Activated CD4-positive, alpha-beta memory T cell treated with anti-CD3 and anti-CD28 coated beads, Interleukin-2, amount 10 ng/mL, durations not matched to agents 7 days and 5 days (primary cell): ENCODE data around the gene FAM161A. TPM values are rescaled to one million over a fixed set of nuclear protein-coding genes. Genes with fewer than 3 reads are reported as not detected.
"Not testable (repeated sequence)": the region's sequence is repeated elsewhere in the genome, so short reads cannot be mapped to it uniquely, and the experiment has no call there.

Source experiments
- CTCF ChIA-PET: fragments of 350-600 bp; sonication (Branson Sonifier 250); formaldehyde crosslinking; loops from one replicate; lab custom pipeline; 2021; ENCODE audit warnings: antibody characterized with exemption, inconsistent platforms; lab: Charles Lee
- POLR2A ChIA-PET: fragments of 350-600 bp; sonication (Branson Sonifier 250); formaldehyde crosslinking; loops from one replicate; lab custom pipeline; 2021; ENCODE audit warnings: antibody characterized with exemption; lab: Charles Lee
- DNase-seq: peaks from one replicate; pipeline ENCODE4 v3.0.0-alpha.2; 2020
- H3K27ac Mint-ChIP-seq: one replicate; pipeline ENCODE4 v1.8.0; 2021; ENCODE audit warnings: mild to moderate bottlenecking, mixed read lengths
- H3K27me3 Mint-ChIP-seq: one replicate; pipeline ENCODE4 v1.8.0; 2021; ENCODE audit warnings: mixed read lengths
- H3K36me3 Mint-ChIP-seq: one replicate; pipeline ENCODE4 v1.8.0; 2021; ENCODE audit warnings: low read depth, mixed read lengths
- H3K4me1 Mint-ChIP-seq: one replicate; pipeline ENCODE4 v1.8.0; 2021; ENCODE audit warnings: mixed read lengths
- H3K4me3 Mint-ChIP-seq: one replicate; pipeline ENCODE4 v1.8.0; 2021; ENCODE audit warnings: mild to moderate bottlenecking, mixed read lengths
- H3K9me3 Mint-ChIP-seq: one replicate; pipeline ENCODE4 v1.8.0; 2021; ENCODE audit warnings: mixed read lengths
- total RNA-seq, 2 experiments: library from RNA; stranded (reverse); gene quantifications; one replicate each; pipeline ENCODE4 v1.2.3, GENCODE V29; 2021

The FAM161A gene
- total RNA-seq, 2 experiments from 2014 or later: 2.5 TPM

DNA sequence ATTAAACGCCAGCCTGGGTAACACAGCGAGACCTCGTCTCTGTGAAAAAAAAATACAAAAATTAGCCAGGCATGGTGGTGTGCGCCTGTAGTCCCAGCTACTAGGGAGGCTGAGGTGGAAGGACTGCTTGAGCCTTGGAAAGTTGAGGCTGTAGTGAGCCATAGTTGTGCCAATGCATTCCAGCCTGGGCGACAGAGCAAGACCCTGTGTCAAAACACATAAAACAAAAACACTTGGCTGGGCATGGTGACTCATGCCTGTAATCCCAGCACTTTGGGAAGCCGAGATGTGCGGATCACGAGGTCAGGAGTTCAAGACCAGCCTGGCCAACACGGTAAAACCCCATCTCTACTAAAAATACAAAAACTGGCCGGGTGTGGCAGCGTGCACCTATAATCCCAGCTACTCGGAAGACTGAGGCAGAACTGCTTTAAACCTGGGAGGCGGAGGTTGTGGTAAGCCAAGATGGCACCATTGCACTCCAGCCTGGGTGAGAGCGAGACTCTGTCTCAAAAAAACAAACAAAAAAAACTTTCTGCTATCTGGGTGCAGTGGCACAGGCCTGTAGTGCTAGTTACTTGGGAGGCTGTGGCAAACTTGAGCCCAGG lies 12.7 kb upstream of the FAM161A start:
- CTCF ChIA-PET, H3K4me3 Mint-ChIP-seq, H3K4me1 Mint-ChIP-seq, H3K27ac Mint-ChIP-seq, H3K27me3 Mint-ChIP-seq, H3K9me3 Mint-ChIP-seq, DNase-seq: not testable (repeated sequence)
- H3K36me3 Mint-ChIP-seq: peaks cover 62% of the 10 kb centered on the region
- POLR2A ChIA-PET: interaction anchor here (0.6 to 0.8 kb wide), 2 partner anchors 11 to 15 kb away, joined by 3 read pairs; no protein-coding TSS in a partner anchor

DNA sequence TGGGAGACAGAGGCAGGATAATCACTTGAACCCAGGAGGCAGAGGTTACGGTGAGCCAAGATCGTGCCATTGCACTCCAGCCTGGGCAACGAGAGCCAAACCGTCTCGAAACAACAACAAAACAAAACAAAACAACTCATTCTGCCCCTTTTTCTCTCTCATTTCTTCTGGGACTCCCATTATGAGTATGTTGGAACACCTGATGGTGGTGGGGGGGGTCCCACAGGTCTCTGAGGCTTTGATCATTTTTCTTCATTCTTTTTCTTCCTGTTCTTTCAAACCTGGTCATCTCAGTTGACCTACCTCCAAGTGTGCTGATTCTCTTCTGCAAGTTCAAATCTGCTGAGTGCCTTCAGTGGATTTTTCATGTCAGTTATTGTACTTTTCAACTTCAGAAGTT lies 8.2 kb upstream of the FAM161A start:
- Mint-ChIP-seq H3K27me3 (no peaks in the 10 kb centered on the region), H3K9me3 (no peaks in the 10 kb centered on the region), H3K27ac (no peak overlapping the region), H3K4me3 (no peak overlapping the region), H3K36me3 (peaks cover 32% of the 10 kb centered on the region), H3K4me1 (no peaks in the 10 kb centered on the region)
- ChIA-PET CTCF (no interaction called here), POLR2A (no interaction called here)
- no peak for DNase-seq

DNA sequence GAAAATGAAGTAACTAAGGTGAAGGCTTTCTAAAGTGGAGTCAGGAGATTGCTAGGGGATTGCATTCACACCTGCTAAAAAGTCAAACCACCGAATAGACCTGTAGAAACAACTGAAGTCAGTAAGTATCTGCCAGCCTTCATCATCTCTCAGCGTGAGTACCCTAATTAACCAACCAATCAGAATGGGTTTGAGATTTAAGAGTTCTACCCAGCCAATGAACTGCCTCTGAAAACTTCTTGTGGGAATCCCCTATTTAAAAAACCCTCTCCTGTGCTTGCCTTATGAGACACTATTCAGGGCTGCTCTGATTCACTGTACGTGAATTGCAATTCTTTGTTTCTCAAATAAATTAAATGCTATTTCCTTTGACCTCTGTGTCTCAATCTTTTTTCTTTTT lies 3.4 kb upstream of the FAM161A start:
- no peak overlapping the region for H3K27ac Mint-ChIP-seq
- H3K4me3 Mint-ChIP-seq: no peak overlapping the region
- peaks cover 24% of the 10 kb centered on the region for H3K4me1 Mint-ChIP-seq
- no peaks in the 10 kb centered on the region for H3K9me3 Mint-ChIP-seq
- peaks cover 2% of the 10 kb centered on the region for H3K36me3 Mint-ChIP-seq
- ChIA-PET POLR2A (no interaction called here), CTCF (no interaction called here)
- DNase-seq: no peak
- no peaks in the 10 kb centered on the region for H3K27me3 Mint-ChIP-seq

DNA sequence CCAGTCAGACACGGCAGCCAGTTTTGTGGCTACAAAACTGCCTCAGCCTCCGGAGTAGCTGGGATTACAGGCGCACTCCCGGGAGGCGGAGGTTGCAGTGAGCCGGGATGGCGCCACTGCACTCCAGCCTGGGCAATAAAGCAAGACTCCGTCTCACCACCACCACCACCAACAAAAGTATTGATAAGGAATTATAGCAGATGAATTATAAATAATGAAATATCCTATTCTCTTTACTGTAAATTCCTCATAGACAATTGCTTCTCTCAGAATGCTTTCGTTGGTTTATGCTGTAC lies 1.4 kb upstream of the FAM161A start:
- POLR2A ChIA-PET: interaction anchor here (1.2 to 3.6 kb wide), 5 partner anchors 16 to 677 kb away, joined by 3 to 15 read pairs (median 6); partner anchors contain the start of gene XPO1
- no peaks in the 10 kb centered on the region for H3K9me3 Mint-ChIP-seq
- no peaks in the 10 kb centered on the region for H3K27me3 Mint-ChIP-seq
- no peak overlapping the region for H3K27ac Mint-ChIP-seq
- CTCF ChIA-PET: no interaction called here
- H3K36me3 Mint-ChIP-seq: no peaks in the 10 kb centered on the region
- H3K4me3 Mint-ChIP-seq: peak overlapping the region; percentile 86
- peaks cover 24% of the 10 kb centered on the region for H3K4me1 Mint-ChIP-seq
- DNase-seq: no peak

DNA sequence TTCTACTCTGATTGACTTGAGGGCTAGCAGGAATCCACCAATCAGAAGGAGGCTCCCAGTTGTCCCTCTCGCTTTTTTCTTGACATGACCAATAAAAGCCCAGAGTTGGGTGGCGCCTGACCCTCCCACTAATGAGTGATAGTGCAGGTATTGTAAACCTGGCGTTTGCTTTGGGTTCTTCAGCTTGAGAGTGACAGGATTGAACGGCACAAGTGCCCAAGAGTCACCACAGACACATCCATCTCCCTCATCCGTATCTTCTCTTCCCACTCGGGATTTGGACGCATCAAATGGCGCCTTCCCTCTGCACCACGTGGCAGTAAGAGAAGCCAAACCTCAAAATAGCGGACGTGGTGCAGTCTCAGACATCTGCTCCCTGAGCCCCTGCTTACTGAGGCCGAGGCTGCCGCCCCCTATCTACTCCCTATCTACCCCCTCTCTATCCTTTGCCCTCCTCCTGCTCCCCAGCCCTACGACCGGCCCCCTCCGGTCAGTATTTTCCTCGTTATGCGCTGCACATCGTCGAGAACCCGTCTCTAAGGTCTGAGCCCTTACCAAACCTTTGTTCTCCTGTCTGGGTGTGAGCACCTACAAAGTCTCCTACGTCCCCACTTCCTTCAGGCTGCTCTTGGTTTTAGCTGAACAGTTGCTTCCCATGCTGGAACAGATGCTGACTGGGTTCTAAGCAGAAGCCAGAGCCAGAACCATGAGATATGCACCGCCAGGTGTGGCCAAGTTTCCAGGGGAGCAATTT lies 881 bp upstream of the FAM161A start:
- ChIA-PET CTCF (no interaction called here), POLR2A (interaction anchor here (0.8 to 3.6 kb wide), 8 partner anchors 13 to 677 kb away, joined by 3 to 15 read pairs (median 6); partner anchors contain the start of genes COMMD1 and XPO1)
- Mint-ChIP-seq H3K27ac (peak overlapping the region; percentile 77), H3K4me3 (peak overlapping the region; percentile 86), H3K9me3 (no peaks in the 10 kb centered on the region), H3K36me3 (no peaks in the 10 kb centered on the region), H3K4me1 (peaks cover 24% of the 10 kb centered on the region), H3K27me3 (no peaks in the 10 kb centered on the region)
- DNase-seq: peak; percentile 92

DNA sequence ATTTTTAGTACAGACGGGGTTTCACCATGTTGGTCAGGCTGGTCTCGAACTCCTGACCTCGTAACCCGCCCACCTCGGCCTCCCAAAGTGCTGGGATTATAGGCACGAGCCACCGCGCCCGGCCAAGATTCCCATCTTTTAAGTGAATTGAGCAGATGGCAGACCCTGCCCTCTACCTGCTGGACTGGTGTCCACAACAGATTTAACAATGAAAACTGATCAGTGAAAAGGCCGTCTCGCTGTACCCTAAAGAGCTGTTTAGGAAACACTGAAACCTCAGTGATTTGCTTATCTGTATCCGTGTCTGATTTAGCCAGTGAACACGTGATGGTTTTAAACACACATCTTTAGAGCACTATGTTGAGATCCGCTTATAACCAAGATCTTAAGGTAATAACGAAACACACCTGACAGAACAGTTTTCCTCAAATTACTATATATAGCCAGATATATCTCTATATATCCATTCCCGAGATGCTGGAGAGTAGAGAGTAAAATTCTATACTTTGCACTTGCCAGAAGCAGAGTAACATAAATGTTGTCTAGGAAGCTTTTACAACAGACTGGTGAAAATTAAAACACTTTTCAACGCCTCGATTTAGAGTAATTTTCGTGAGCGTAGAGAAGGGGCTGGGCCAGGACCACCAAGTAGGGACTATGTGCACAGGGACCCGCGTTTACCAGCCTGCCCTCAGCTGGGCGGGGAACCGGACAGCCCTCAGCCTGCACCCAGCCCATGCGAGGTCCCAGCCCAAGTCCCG lies 594 bp downstream of the FAM161A start:
- Mint-ChIP-seq H3K36me3 (no peaks in the 10 kb centered on the region), H3K27ac (peak overlapping the region; percentile 30), H3K9me3 (no peaks in the 10 kb centered on the region), H3K4me1 (peaks cover 25% of the 10 kb centered on the region), H3K4me3 (peak overlapping the region; percentile 86), H3K27me3 (no peaks in the 10 kb centered on the region)
- no peak for DNase-seq
- ChIA-PET POLR2A (interaction anchor here (0.7 to 3.6 kb wide), 6 partner anchors 14 to 315 kb away, joined by 3 to 15 read pairs (median 6); partner anchors contain the start of genes COMMD1 and XPO1), CTCF (no interaction called here)

DNA sequence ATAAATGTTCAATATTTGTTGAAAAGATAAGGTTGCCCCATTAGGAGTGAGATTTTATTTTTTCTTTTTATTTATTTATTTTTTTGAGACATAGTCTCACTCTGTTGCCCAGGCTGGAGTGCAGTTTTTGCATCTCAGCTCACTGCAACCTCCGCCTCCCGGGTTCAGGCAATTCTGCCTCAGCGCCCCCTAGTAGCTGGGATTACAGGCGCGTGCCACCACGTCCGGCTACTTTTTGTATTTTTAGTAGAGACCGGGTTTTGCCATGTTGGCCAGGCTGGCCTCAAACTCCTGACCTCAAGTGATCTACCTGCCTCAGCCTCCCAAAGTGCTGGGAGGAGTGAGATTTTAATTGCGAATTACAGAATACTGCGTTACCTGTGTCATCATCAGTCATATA lies 2.6 kb downstream of the FAM161A start:
- CTCF ChIA-PET, DNase-seq, H3K36me3 Mint-ChIP-seq, H3K4me3 Mint-ChIP-seq, H3K27ac Mint-ChIP-seq, H3K9me3 Mint-ChIP-seq, H3K27me3 Mint-ChIP-seq: not testable (repeated sequence)
- peaks cover 23% of the 10 kb centered on the region for H3K4me1 Mint-ChIP-seq
- POLR2A ChIA-PET: interaction anchor here (1.0 kb wide), 1 partner anchor 16 kb away, joined by 3 read pairs; no protein-coding TSS in a partner anchor

DNA sequence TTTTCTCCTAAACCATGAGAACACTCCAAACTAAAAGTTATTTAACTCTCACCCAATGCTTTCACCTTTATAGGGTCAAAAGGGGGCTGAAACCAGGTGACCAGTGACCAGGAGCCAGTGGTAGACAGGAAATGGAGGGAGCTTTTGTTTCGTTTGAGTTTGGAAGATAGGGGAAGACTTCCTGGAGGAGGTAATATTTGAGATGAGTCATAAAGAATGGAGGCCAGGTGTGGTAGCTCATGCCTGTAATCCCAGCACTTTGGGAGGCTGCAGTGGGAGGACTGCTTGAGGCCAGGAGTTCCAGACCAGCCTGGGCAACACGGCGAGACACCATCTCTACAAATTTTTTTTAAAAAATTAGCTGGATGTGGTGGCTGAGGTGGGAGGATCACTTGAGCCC lies 8.5 kb downstream of the FAM161A start:
- CTCF ChIA-PET: no interaction called here

DNA sequence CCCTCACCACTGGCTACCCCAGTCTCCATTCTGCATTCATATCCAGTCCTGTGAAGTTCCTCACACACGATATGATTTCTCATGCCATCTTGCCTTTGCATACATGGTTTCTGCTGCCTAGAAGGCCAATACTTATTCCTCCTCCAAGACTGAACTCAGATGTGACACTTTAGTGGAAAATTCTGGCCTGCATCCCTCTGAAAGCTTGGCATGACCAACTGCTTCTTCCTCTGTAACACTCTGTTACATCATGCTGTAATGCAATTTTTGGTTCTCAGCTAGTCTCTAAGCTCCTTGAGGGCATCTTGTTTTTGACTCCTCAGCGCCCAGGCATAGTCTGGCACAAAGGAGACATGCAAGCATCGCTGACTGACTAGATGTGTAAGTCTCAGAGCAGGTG lies 12.6 kb downstream of the FAM161A start:
- CTCF ChIA-PET: interaction anchor here (1.1 to 1.4 kb wide), 2 partner anchors 8 to 12 kb away, joined by 3 read pairs; no protein-coding TSS in a partner anchor
- Mint-ChIP-seq H3K9me3 (no peaks in the 10 kb centered on the region), H3K27ac (no peak overlapping the region), H3K4me1 (no peaks in the 10 kb centered on the region), H3K36me3 (no peaks in the 10 kb centered on the region), H3K27me3 (no peaks in the 10 kb centered on the region), H3K4me3 (no peak overlapping the region)
- no peak for DNase-seq
- POLR2A ChIA-PET: interaction anchor here (1.5 kb wide), 1 partner anchor 13 kb away, joined by 3 read pairs; no protein-coding TSS in a partner anchor

More for the DNA sequence above, 8.5 kb downstream of the FAM161A start:
- no peaks in the 10 kb centered on the region for H3K9me3 Mint-ChIP-seq
- POLR2A ChIA-PET: no interaction called here
- no peak for DNase-seq
- H3K36me3 Mint-ChIP-seq: no peaks in the 10 kb centered on the region
- H3K27me3 Mint-ChIP-seq: no peaks in the 10 kb centered on the region
- no peak overlapping the region for H3K4me3 Mint-ChIP-seq
- H3K27ac Mint-ChIP-seq: no peak overlapping the region
- peaks cover 1% of the 10 kb centered on the region for H3K4me1 Mint-ChIP-seq

DNA sequence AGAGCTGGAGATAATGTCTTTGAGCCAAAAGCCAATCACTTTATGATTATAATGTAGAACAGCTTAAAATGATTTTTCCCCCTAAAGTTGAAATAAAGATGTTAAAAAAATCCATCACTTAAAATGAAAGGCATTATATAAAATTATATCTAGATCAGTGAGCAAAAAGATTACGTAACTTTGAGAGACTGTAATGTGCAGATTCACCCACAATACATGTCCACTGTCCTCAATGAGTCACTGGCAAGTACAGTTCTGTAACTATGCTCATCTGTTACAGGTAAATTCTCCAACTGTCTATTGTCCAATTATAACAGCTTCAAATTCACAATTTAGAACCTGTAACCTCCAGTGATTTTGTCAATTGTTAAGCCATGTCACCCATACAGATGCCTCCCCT lies 19.0 kb downstream of the FAM161A start:
- H3K27ac Mint-ChIP-seq: no peak overlapping the region
- POLR2A ChIA-PET: no interaction called here
- DNase-seq: no peak

DNA sequence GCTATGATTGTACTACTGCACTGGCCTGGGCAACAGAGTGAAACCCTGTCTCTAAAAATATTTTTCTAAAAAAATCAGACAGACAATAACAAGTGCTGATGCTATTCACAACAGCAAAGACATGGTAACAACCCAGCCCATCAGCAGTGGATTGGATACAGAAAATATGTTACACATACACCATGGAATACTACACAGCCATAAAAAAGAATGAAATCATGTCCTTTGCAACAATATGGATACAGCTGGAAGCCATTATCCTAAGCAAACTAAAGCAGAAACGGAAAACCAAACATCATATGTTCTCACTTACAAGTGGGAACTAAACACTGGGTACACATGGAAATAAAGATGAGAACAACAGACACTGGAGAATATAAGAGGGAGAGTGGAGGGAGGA lies 19.9 kb downstream of the FAM161A start:
- no peaks in the 10 kb centered on the region for H3K27me3 Mint-ChIP-seq
- H3K27ac Mint-ChIP-seq: no peak overlapping the region
- no peak for DNase-seq
- no peaks in the 10 kb centered on the region for H3K4me1 Mint-ChIP-seq
- H3K4me3 Mint-ChIP-seq: no peak overlapping the region
- H3K9me3 Mint-ChIP-seq: no peaks in the 10 kb centered on the region
- ChIA-PET CTCF (interaction anchor here (0.8 to 1.7 kb wide), 2 partner anchors 8 to 60 kb away, joined by 3 read pairs; no protein-coding TSS in a partner anchor), POLR2A (interaction anchor here (0.8 kb wide), 1 partner anchor 21 kb away, joined by 3 read pairs; no protein-coding TSS in a partner anchor)
- H3K36me3 Mint-ChIP-seq: no peaks in the 10 kb centered on the region

More for the DNA sequence above, 19.0 kb downstream of the FAM161A start:
- H3K36me3 Mint-ChIP-seq: no peaks in the 10 kb centered on the region
- CTCF ChIA-PET: interaction anchor here (1.7 kb wide), 1 partner anchor 61 kb away, joined by 3 read pairs; no protein-coding TSS in a partner anchor
- no peaks in the 10 kb centered on the region for H3K9me3 Mint-ChIP-seq
- no peak overlapping the region for H3K4me3 Mint-ChIP-seq
- no peaks in the 10 kb centered on the region for H3K27me3 Mint-ChIP-seq
- H3K4me1 Mint-ChIP-seq: no peaks in the 10 kb centered on the region

DNA sequence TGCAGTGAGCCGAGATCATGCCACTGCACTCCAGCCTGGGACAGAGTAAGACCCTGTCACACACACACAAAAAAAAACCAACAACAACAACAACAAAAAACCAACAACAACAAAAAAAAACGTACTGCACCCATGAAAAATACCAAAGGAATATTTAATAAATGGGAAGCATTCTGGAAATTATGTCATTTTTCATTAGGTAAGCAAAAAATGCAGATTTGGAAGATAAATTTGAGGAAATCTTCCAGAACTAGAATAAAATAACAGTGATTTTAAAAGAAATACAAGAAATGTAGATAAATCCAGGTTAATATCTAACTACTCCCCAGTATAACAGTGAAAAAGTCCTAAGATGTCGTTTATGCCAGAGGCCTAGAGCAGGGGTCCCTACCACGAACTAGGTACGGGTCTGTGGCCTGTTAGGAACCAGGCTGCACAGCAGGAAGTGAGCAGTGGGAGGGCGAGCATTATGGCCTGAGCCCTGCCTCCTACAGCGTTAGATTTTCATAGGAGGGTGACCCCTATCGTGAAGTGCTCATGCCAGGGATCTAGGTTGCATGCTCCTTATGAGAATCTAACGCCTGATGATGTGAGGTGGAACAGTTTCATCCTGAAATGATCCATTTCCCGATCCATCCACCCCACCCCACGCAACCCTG lies 21.5 kb downstream of the FAM161A start:
- DNase-seq: no peak
- no peaks in the 10 kb centered on the region for H3K9me3 Mint-ChIP-seq
- H3K27me3 Mint-ChIP-seq: no peaks in the 10 kb centered on the region
- ChIA-PET CTCF (no interaction called here), POLR2A (no interaction called here)
- no peaks in the 10 kb centered on the region for H3K4me1 Mint-ChIP-seq
- H3K36me3 Mint-ChIP-seq: no peaks in the 10 kb centered on the region
- no peak overlapping the region for H3K27ac Mint-ChIP-seq
- no peak overlapping the region for H3K4me3 Mint-ChIP-seq
